GM18507 (cell line): ENCODE measurements around the gene TNKS2.
"Not testable (repeated sequence)": the region's sequence is repeated elsewhere in the genome, so short reads cannot be mapped to it uniquely, and the experiment has no call there.

ENCODE experiments used
- DNase-seq: peaks from one replicate; pipeline ENCODE4 v3.0.0; 2011; ENCODE audit warnings: low read depth; ENCODE audit not compliant: insufficient read length; ENCODE audit errors: extremely low spot score
- FAIRE-seq: peaks from 2 replicates; lab custom pipeline; 2011; peaks lifted over from hg19 to GRCh38; lab: Jason Lieb, UNC

The TNKS2 gene

DNA sequence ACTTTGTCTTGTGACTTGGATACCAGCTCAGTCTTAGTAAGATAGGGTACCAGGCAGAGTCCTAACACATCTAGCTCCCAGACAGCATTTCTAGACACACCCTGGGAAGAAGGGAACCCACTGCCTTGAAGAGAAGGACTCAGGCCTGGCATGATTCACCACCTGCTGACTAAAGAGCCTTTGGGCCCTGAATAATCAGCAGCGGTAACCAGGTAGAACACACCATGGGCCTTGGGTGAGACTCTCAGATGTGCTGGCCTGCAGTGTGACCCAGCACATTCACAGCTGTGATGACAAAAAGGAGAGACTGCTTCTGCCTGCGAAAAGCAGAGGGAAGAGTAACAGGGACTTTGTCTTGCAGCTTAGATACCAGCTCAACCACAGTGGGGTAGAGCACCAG lies 10.4 kb upstream of the TNKS2 start:
- no peak for DNase-seq
- FAIRE-seq, result no peak

DNA sequence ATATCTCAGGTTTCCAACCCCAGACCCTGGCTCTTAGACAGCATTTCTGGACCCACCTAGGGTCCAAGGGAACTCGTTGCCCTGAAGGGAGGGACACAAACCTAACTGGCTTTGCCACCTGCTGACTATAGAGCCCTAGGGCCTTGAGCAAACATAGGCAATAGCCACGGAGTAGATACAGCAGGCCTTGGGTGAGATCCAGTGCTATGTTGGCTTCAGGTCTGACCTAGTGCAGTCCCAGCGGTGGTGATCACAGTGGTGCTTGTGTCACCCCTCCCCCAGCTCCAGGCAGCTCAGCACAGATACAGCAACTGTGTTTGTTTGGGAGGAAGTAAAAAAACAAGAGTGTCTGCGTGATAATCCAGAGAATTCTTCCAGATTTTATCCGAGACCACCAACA lies 9.7 kb upstream of the TNKS2 start:
- FAIRE-seq (no peak), DNase-seq (no peak)

DNA sequence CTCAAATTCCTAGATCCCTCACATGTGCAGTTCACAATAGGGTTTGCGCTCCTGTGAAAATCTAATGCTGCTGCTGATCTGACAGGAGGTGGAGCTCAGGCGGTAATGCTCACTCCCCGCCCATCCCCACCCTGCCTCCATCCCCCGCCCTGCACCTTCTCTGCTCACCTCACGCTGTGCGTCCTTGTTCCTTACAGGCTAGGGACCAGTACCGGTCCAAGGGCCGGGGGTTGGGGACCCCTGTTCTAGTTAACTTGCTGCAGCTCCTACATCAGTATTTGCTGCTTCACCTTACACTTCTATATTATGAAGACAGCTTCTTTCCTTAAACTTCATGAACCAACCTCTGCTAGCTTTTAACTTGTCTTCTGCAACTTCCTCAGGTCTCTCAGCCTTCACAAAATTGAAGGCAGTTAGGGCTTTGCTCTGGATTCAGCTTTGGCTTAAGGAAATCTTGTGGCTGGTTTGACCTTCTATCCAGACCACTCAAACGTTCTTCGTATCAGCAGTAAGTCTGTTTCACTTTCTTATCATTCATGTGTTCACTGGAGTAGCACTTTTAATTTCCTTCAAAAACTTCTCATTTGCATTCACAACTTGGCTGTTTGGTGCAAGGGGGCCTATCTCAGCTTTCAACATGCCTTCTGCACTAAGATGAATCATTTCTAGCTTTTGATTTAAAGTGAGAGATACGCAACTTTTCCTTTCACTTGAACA lies 1.7 kb upstream of the TNKS2 start:
- FAIRE-seq, result peak; percentile 90

DNA sequence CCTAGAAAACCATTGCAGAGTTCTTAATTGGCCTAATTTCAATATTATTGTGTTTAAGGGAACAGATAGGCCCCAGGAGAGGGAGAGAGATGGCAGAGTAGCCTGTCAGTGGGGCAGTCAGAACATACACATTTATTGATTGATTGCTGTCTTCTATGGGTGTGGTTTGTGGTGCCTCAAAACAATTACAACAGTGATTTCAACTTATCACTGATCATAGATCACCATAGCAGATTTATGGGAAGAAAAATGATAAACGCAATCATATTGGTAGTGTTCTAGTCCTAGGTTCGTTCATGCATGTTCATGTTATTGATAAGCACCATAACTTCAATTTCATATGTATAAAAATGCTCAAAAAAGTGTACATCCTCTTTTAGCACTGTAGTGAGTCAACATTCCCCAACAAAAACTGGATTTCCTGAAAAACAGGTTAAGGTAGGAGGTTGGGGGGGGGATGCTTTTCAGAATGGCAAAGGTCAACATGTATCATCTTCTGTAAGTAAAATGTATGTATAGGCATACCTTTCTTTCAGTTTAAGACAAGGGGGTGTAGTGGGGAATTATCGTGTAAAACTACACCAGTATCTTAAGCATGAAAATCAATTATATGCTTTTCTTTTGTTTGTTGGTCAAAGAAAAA lies 1.1 kb upstream of the TNKS2 start:
- no peak for DNase-seq
- FAIRE-seq, result no peak

More for the DNA sequence above, 1.7 kb upstream of the TNKS2 start:
- DNase-seq, result no peak

DNA sequence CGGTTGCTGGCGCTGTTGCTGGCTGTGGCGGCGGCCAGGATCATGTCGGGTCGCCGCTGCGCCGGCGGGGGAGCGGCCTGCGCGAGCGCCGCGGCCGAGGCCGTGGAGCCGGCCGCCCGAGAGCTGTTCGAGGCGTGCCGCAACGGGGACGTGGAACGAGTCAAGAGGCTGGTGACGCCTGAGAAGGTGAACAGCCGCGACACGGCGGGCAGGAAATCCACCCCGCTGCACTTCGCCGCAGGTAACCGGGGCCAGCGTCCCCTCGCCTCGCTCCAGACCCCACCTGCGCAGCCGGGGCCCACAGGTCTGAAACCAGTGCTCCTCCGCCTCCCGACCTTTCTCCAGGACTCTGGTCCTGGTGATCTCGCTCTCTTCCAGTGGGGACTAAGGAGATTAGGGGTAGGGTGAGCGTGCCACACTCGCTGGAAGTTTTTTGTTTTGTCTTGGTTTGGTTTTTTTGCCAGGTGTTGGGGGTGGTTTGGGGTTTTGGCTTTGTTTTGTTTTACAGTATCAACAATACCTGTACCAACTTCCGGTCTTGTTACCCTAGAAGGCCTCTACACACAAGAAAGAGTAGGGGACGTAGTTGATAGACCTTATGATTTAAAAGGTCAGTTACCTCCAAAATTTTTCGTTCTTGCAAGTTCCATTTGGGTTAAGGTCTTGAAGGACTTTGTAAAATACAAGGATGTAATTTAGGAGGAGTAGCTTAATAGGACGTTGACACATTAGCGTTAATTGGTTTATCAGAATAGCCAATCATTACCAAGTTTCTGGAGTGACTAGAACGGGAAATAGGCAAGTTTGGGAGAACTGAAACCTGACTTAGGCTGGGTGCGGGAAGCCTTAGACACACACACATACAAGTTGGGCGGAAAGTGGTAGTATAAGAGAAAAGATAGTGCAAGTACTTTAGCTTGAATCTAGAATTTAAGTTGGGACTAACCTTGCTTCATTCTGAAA lies 704 bp downstream of the TNKS2 start:
- no peak for DNase-seq

DNA sequence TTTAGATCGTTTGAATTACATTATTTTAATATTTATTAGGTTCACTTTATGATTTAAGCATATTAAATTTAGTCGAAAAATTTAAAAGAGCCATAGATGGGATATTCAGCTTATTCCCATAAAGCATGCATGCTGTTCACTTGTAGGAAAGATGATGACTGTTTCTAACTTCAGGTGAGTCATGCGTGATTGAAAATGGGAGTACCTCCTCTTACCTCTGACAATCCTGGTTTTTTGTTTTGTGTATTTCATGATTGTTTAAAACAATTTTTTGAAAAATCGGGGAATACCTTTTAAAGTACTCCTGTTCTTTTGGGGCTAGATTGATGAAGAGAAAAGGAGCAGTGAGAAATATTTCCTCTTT lies 1.4 kb downstream of the TNKS2 start:
- FAIRE-seq (no peak), DNase-seq (no peak)

More for the DNA sequence above, 704 bp downstream of the TNKS2 start:
- FAIRE-seq, result peak; percentile 62

DNA sequence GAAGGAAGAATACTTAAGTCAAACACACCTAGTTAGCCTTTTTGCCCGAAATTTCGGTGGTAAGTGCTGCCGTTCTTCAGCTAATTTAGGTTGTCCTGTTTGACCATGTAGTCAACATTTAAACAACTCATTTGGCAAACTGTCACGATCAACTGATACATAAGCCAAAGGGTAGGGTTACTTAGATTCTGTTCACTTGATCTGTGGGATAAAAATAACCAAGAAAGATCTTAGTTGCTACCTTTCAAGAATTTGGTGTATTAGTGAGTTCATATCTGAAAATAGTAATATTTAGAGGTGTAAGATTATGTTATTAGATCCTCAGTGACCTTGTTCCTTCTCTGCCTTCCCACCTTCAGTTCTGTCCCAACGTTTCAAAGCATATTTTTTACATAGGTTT lies 2.0 kb downstream of the TNKS2 start:
- FAIRE-seq (no peak), DNase-seq (no peak)

DNA sequence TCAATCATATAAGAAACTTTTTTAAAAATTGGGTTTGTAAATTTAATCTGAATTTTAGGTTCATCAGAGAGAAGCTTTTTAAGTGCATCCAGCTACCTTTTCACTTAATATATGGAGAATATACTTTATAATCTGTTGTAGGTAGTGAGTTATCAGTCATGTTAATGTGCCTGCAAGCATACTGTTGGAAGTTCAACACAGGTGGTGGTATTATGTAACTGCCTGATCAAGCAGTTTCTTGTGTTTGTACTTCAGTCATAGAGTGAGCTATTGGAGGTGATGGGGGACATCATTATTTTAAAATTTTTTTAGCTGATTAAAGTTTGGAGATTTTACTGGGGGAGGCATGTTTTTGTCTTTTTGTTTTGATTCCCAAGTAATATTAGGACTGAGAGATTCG lies 2.5 kb downstream of the TNKS2 start:
- DNase-seq (no peak), FAIRE-seq (no peak)

DNA sequence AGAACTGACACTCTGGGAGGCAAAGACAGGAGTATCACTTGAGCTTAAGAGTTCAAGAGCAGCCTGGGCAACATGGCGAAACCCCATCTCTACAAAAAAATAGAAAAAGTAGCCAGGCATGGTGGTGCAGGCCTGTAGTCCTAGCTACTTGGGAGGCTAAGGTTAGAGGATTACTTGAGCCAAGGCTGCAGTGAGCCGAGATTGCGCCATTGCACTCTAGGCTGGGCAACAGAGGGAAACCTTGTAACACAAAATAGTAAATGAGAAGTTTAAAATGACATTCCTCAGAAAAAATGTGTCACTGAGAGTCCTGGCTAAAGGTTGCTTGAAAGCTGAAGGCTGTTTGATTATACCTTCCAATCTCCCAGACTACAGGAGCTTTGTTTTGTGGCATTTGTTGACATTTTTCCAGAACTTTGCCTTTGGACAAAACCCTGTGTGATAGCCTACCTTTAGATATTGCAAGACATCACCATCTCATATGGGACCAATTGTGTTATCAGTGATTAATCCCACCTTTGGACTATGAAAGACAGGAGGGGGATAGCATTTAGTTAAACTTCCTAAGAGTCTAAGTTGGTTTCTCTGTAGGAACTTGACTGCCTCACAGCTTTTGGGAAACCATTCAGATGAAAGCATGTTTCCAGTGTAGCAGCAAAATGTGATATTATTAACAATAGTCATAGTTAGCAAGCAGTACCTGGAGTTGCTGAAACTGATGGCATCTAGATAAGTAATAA lies 5.3 kb downstream of the TNKS2 start:
- no peak for FAIRE-seq
- no peak for DNase-seq

DNA sequence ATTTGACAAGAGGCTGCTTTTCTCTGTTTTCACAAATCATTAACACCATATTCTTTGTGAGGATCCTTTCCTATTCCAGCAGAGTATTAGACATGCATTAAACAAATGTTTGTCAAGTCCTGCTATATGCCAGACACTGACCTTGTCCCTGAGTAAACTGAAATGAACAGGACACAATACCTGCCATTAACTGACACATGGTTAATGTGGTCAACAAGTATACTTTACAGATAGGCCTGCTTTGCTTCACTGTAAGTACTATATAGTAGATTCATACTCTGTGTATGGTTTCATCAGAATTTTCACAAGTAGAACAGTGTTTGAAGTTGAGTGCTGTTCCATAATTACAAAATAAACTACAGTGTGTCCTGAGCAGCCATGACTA lies 5.9 kb downstream of the TNKS2 start:
- DNase-seq (no peak), FAIRE-seq (no peak)

DNA sequence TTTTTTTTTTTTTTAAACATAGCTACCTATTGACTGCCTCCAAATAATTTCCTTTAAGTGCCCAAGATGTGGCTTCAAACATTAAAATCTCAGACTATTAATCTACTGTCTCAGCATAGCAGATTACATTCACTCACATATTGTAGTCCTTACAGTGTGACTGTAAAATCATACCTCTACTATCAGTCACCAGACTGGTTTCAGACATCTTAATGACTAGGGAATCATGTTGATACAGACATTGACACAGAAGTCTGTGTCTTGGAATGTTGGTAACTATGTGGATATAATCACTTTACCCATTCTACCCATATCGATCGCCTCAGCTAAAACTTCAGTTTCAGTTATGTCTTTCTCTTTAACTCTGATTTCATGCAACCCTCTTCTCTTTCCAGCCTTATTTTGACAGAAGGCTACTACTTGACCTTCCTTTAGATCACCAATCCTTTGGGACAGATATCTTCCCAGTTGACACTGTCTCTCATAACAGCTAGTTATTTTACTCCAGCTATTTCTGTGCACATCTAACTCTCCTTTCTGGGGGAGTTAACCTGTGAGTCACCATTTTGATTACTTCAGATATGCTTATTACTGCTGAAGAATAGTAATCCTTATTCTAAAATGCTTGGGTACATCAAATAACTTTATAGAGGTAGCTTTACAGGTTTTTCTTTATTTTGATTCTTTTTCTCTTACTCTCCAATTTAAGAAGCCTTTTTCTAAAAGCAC lies 7.0 kb downstream of the TNKS2 start:
- no peak for FAIRE-seq
- DNase-seq, result no peak

DNA sequence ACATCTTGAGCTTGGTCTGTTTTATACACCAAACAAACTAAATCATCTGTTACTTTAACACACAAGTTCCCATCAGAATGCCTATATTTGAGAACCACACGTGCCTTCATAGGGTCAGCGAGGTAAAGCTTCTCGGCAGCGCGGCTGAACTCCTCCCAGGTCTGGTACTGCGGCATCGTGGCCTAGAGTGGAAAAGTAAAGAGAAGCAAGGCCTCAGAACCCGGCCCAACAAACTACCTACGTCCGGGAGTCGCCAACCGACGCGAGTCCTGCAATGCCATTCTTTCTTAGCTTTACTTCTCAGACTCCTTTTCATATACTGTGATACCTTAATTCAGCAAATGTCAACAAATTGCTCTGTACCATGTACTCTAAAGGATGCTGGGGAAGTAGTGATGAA lies 9.0 kb downstream of the TNKS2 start:
- not testable (repeated sequence) for FAIRE-seq, DNase-seq

DNA sequence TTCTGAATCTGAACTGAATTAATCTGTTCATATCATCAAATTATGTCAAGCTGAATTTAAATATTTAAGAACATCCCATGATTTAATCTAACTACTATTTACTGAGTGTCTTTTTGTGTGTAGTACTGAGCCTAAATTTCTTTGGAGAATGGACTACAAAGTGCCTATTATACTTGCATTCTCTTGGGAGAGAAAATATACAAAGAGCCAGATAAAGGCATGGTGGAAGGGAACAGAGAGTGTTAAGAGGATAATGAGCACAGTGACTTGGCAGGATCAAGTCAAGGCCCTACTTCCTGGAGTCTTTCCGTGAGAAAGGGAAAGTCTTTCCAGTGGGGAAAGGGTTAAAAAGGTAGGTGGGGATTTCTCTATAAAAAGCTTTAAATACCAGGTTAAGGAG lies 15.0 kb downstream of the TNKS2 start:
- FAIRE-seq (no peak), DNase-seq (no peak)

DNA sequence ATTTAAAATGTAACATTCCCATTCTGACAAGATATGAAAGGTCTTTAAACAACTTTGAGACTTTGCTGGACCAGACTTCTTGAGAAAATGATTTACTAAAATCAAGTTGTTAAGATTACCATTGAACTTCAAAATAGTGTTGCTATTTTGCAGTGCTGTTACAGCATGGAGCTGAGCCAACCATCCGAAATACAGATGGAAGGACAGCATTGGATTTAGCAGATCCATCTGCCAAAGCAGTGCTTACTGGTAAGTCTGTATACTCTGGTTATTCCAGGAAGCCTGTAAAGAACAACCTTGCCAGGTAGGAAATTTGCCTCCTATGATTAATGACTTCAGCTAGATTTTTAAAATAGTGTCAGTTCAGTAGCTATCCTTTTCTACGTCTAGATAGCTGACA lies 18.8 kb downstream of the TNKS2 start:
- DNase-seq, result no peak
- FAIRE-seq, result no peak

DNA sequence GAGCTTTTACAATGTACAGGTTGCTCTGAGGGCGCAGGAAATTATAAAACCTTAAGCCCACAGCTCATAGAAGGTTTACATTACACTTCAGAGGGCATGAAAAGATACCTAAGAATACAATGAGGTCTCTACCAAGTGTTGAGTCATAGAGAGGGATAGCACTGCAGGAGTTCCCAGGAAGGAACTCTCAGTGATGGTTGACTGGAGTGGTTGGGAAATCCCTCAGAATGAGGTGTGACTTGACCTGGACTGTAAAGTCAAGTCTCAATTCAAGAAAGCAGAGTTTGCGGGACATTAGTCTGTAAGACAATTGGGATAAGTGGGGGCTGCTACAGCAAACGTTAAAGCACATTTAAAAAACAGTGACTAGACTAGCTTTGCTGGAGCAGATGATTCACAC lies 21.9 kb downstream of the TNKS2 start:
- no peak for FAIRE-seq

DNA sequence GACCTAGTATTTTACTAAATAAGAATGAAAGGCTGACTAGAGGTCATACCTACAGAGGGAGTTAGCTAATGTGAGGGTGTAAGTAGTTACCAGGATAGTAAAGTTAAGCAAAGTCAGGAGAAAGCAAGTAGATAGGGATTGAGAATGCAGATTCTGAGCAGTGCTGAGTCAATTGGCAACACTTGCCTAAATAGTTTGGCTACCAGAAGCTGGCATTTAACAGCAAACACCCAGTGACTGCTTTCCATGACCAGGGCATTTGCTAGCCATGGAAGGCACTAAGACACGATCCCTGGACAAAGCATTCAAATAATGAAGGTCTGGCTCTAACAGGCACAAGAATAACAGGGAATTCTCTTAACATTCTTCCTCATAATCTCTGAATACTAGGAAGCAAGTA lies 25.9 kb downstream of the TNKS2 start:
- FAIRE-seq (no peak), DNase-seq (no peak)

More for the DNA sequence above, 21.9 kb downstream of the TNKS2 start:
- no peak for DNase-seq

DNA sequence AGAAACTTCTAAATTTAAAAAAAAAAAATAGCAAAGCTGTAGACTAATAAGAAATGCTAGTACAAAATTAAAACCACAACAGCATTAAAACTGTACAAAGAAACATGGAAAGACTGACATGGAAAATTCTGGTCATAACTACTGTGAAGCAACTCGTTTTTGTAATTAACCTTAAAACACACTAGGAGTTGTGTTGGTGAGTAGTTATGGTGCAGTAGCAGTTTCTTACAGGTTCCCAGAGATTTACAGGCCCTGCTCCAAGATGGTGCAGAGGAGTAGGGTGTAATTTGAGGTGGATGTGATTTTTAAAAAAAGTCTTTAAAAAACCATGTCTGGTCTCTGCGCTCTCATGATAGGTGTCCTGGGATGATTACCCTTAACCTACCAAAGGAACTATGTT lies 31.0 kb downstream of the TNKS2 start:
- FAIRE-seq (no peak), DNase-seq (no peak)

DNA sequence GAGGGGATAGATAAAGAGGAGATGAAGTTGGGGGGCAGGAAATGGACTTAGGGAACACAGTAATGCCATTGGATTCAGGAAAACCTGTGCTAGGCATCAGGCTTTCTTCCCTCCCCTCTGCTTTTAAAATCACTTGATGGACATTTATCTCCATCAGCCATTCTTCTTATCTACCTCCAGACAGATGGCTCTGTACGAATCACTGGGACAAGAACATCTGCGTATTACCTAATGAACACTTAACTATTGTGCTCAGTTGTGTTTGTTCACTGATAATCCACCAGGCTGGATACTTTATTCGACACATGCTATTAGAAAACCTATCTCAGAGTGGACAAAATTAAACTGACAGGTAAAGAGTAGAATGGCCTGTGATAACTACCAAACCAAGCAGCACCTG lies 40.0 kb downstream of the TNKS2 start:
- DNase-seq (no peak), FAIRE-seq (no peak)

DNA sequence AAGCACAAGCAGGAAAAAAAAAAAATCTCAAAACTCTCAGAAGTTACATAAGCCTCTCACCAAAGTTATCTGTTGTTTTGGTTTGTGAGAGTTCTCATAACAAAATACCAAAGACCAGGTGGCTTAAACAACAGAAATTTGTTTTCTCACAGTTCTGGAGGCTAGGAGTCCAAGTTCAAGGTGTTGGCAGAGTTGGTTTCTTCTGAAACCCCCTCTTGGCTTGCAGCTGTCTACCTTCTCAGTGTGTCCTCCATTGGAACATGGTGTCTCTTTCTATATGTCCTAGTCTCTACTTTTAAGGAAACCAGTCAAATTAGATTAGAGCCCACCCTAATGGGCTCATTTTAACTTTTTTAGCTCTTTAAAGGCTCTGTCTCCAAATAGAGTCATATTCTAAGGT lies 44.9 kb downstream of the TNKS2 start:
- DNase-seq (no peak), FAIRE-seq (no peak)
